GM19240 (cell line): Measurements from ENCODE around the gene GPR35.

ENCODE experiments used
- DNase-seq: peaks from one replicate; pipeline ENCODE4 v3.0.0; 2011; ENCODE audit warnings: low spot score; ENCODE audit not compliant: insufficient read length

Gene GPR35

GRCh38 chr2:240622531-240623235 is 2.6 kb upstream of the GPR35 start:
- DNase-seq: no peak

GRCh38 chr2:240623531-240624010 is 1.7 kb upstream of the GPR35 start:
- no peak for DNase-seq

DNA sequence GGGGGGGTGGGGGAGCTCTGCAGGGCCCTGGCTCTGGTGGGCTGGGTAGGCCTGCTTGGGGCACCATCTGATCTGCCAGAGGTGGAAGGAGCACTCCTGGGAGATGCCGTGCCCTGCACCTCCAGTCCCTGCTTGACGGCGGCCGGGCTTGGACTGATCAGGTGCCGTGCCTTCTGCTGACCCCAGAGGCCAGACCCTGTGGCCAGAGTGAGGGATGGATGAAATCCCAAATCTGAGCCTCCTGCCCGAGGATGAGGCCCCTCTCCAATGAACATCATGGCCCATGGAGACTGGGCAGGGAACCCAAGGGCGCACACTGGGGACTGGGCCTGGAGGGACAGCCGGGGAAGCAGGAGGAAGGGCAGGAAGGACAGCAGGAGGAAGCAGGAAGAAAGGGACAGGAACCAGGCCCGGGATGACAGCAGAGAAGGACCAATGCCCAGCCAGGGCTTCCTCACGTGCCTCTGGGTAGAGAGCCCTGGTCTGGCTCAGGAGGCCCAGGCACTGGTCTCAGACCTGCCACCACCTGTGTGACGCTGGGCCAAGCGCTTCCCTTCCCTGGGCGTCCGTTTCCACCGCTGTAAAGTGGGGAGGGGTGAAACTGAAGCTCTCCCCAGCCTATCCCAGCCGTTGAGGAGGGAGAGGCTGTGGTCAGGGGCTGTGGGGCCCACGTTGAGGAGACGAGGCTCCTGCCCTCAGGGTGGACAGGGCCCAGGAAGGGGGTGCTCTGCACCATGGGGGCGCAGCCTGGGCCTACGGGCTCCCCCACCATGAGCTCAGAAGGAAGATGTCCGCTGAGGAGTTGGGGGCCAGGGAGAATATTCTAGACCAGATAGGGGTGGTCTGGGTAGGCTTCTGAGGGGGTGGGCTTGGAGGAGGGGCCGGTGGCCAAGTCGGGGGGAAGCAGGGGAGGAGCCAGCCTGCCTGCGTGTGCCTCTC is 1.0 kb upstream of the GPR35 start:
- DNase-seq: no peak

DNA sequence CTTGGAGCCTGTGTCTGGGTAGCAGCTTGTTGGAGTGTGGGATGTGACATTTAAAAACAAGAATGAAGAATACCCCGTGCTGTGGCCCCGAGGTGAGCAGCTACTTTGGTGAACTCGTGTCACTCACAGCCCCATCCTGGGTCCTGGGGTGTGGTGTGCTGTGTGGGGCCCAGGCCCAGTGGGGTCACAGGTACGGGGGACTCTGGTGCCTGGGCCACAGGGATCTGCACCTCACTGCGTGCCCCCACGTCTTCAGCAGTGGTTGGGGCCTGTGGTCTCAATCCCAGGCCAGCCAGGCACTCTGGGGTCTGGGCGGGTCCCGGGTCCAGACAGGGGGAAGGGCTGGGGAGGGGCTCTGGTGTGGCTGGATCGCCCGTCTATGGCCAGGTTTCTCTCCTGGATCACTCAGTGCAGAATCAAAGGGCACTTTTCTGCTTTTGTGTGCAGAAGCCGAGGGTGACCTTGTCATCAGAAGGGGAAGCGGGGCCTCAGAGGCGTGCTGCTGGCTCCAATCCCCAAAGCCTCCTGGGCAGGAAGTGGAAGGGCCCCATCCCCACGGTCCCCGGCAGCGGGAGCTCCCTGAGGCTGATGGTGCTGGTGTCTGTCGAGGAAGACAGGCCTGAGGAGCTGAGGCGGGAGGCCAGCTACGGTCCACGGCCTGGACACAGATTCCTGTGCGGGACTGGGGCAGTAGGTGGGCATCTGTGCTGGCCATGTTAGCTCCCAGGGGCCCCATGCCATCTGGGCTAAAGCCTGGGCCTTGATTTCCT is 1.4 kb downstream of the GPR35 start:
- DNase-seq: no peak

- no peak for DNase-seq
These were observed 2.6 kb downstream of the GPR35 start for GRCh38 chr2:240627736-240628506.

DNA sequence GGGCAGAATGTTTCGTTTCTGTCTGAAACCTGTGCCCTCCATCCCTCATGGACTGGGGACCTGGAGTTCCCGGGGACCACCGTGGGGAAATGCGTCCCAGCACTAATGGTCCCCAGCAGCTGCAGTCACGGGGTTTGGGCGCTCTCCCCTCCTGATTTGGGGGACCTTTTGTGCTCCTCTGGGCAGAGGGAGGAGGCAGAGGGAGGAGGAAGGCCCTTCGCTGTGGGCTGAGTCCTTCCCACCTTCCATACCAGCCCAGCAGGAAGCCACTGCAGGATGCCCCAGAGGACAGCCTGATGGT is 3.2 kb downstream of the GPR35 start:
- DNase-seq: no peak

GRCh38 chr2:240628808-240629618 is 3.7 kb downstream of the GPR35 start:
- DNase-seq: no peak

DNA sequence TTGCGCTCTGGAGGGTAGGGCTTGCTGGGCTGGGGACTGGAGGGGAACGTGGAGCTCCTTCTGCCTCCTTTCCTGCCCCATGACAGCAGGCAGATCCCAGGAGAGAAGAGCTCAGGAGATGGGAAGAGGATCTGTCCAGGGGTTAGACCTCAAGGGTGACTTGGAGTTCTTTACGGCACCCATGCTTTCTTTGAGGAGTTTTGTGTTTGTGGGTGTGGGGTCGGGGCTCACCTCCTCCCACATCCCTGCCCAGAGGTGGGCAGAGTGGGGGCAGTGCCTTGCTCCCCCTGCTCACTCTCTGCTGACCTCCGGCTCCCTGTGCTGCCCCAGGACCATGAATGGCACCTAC is 4.3 kb downstream of the GPR35 start:
- no peak for DNase-seq

DNA sequence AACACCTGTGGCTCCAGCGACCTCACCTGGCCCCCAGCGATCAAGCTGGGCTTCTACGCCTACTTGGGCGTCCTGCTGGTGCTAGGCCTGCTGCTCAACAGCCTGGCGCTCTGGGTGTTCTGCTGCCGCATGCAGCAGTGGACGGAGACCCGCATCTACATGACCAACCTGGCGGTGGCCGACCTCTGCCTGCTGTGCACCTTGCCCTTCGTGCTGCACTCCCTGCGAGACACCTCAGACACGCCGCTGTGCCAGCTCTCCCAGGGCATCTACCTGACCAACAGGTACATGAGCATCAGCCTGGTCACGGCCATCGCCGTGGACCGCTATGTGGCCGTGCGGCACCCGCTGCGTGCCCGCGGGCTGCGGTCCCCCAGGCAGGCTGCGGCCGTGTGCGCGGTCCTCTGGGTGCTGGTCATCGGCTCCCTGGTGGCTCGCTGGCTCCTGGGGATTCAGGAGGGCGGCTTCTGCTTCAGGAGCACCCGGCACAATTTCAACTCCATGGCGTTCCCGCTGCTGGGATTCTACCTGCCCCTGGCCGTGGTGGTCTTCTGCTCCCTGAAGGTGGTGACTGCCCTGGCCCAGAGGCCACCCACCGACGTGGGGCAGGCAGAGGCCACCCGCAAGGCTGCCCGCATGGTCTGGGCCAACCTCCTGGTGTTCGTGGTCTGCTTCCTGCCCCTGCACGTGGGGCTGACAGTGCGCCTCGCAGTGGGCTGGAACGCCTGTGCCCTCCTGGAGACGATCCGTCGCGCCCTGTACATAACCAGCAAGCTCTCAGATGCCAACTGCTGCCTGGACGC is 4.9 kb downstream of the GPR35 start:
- DNase-seq: no peak

GRCh38 chr2:240630771-240631547 is 5.7 kb downstream of the GPR35 start:
- no peak for DNase-seq

GRCh38 chr2:240631548-240632305 is 6.4 kb downstream of the GPR35 start:
- no peak for DNase-seq

DNA sequence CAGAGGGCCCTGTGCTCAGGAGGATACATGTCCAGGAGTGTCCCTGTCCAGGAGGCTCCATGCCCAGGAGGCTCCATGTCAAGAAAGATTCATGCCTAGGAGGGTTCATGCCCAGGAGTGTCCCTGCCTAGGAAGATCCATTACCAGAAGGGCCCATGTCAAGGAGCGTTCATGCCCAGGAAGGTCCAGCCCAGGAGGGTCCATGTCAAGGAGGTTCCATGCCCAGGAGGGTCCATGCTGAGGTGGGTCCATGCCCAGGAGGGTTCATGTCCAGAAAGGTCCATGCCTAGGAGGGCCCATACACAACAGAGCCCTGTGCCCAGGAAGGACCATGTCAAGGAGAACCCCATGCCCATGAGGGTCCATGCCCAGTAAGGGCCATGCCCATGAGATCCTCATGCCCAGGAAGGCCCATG is 7.0 kb downstream of the GPR35 start:
- DNase-seq: no peak

GRCh38 chr2:240635121-240635997 is 10.1 kb downstream of the GPR35 start:
- DNase-seq: no peak

- no peak for DNase-seq
These were observed 10.8 kb downstream of the GPR35 start for GRCh38 chr2:240635998-240636547.

GRCh38 chr2:240636563-240637115 is 11.4 kb downstream of the GPR35 start:
- DNase-seq: no peak

- DNase-seq: no peak
These were observed 12.0 kb downstream of the GPR35 start for GRCh38 chr2:240637116-240637900.
